CD1c-positive myeloid dendritic cell (primary cell): Measurements from ENCODE around the gene ENPP1.
"Not testable (repeated sequence)": the region's sequence is repeated elsewhere in the genome, so short reads cannot be mapped to it uniquely, and the experiment has no call there.

Source experiments
- DNase-seq: peaks from one replicate; pipeline ENCODE4 v3.0.0-alpha.2; 2016; ENCODE audit errors: extremely low spot score

ENPP1 gene

GRCh38 chr6:131916091-131916796 lies 108.4 kb downstream of the ENPP1 start:
- DNase-seq, result not testable (repeated sequence)

- no peak for DNase-seq
These were observed 109.0 kb downstream of the ENPP1 start for GRCh38 chr6:131916847-131917246.

GRCh38 chr6:131917318-131917717 lies 109.5 kb downstream of the ENPP1 start:
- DNase-seq, result no peak

GRCh38 chr6:131917763-131918649 lies 110.2 kb downstream of the ENPP1 start:
- no peak for DNase-seq

- no peak for DNase-seq
These were observed 111.0 kb downstream of the ENPP1 start for GRCh38 chr6:131918650-131919355.

- DNase-seq, result no peak
These were observed 112.8 kb downstream of the ENPP1 start for GRCh38 chr6:131920656-131921055.

GRCh38 chr6:131923356-131923755 lies 115.5 kb downstream of the ENPP1 start:
- peak; percentile 53 for DNase-seq

GRCh38 chr6:131924881-131925474 lies 117.2 kb downstream of the ENPP1 start:
- no peak for DNase-seq

- DNase-seq, result no peak
These were observed 121.4 kb downstream of the ENPP1 start for GRCh38 chr6:131929264-131929663.

- DNase-seq, result no peak
These were observed 122.2 kb downstream of the ENPP1 start for GRCh38 chr6:131929976-131930375.

GRCh38 chr6:131931063-131931750 lies 123.4 kb downstream of the ENPP1 start:
- no peak for DNase-seq

GRCh38 chr6:131936156-131936555 lies 128.3 kb downstream of the ENPP1 start:
- DNase-seq, result no peak

- DNase-seq, result no peak
These were observed 129.4 kb downstream of the ENPP1 start for GRCh38 chr6:131937226-131937625.

- DNase-seq, result no peak
These were observed 130.1 kb downstream of the ENPP1 start for GRCh38 chr6:131937703-131938631.
